ENCODE results near the gene TGFB2.

Gene TGFB2

DNA sequence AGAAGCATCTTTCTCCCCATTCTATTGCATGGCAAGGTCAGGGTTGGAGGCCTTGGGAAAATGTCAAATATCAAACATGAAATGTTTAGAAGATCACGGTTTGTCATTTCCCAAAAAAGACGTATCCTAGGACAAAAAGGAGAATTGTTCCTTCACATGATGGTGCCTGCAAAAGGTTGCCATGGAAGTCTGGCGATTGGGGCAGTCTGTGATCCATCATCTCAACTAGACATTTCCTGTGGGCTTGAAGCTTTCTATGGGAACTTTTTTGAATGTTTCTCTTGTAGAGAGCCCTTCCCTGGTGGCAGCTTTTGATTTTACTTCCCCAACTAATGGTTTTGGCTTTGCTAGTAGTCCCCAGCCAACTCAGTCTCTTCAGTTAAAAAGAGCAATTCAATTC is 106.3 kb downstream of the TGFB2 start:
- Histone ChIP-seq H3K4me3 (ENCODE audit: low read length in 2 of 2) (no peak overlapping the region), H3K27ac (ENCODE audit: low read depth in 2 of 2, low read length in 2 of 2) (no peak overlapping the region), H3K36me3 (ENCODE audit: control insufficient read depth in 2 of 2, insufficient read depth in 2 of 2, low read length in 2 of 2) (no peaks in the 10 kb centered on the region), H3K9me3 (ENCODE audit: control insufficient read depth in 2 of 2, low read length in 2 of 2) (no peaks in the 10 kb centered on the region), H3K27me3 (ENCODE audit: control insufficient read depth in 2 of 2, insufficient read depth in 2 of 2, low read length in 2 of 2) (no peaks in the 10 kb centered on the region), H3K9ac (ENCODE audit: low read depth in 1 of 2, low read length in 2 of 2) (no peak overlapping the region), H3K4me1 (ENCODE audit: control insufficient read depth in 2 of 2, insufficient read depth in 2 of 2, low read length in 2 of 2) (no peaks in the 10 kb centered on the region)

DNA sequence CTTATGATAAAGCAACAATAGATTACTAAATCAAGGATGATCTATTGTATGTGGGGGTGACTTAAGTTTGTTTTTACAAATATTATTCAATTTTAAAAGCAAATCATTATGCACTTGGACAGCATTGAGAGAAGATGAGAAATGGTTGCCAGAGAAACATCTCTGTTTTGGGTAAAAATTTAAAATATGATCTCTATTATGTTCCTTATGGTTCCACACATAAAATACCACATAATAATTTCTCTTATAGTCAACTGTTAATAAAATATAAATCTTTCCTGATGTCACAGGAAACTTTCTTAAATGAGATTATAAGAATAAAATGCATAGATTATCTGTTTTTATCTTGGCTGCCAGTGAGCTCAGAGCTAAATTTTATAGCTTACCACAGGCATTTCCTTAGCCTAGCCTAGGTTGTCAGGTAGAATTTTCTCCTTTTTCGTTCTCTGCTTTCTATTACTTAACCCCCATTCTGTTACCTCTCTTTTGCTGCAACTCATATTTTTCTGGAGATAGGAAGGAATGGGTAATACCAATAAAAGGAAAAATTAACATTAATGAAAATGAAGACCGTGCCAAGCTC is 109.7 kb downstream of the TGFB2 start:
- Histone ChIP-seq H3K4me1 (ENCODE audit: control insufficient read depth in 2 of 2, insufficient read depth in 2 of 2, low read length in 2 of 2) (peaks cover 0 to 2% of the 10 kb centered on the region in 2 donors), H3K36me3 (ENCODE audit: control insufficient read depth in 2 of 2, insufficient read depth in 2 of 2, low read length in 2 of 2) (no peaks in the 10 kb centered on the region), H3K27me3 (ENCODE audit: control insufficient read depth in 2 of 2, insufficient read depth in 2 of 2, low read length in 2 of 2) (no peaks in the 10 kb centered on the region), H3K27ac (ENCODE audit: low read depth in 2 of 2, low read length in 2 of 2) (no peak overlapping the region), H3K9me3 (ENCODE audit: control insufficient read depth in 2 of 2, low read length in 2 of 2) (no peaks in the 10 kb centered on the region), H3K9ac (ENCODE audit: low read depth in 1 of 2, low read length in 2 of 2) (no peak overlapping the region), H3K4me3 (ENCODE audit: low read length in 2 of 2) (no peak overlapping the region)

DNA sequence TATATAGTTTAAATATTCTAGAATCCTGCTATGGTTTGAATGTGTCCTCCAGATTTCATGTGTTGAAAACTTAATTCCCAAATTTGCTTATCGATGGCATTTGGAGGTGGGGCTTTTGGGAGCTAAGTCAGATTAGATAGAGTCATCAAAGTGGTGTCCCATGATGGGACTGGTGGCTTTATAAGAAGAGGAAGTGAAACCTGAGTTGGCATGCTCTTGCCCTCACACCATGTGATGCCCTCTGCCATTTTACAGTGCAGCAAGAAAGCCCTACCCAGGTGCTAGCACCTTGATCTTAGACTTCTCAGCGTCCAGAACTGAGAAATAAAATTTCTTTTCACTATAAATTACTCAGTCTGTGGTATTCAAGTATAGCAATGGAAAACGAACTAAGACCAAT is 111.3 kb downstream of the TGFB2 start:
- peaks cover 0 to 6% of the 10 kb centered on the region in 2 donors for H3K4me1 ChIP-seq (ENCODE audit: control insufficient read depth in 2 of 2, insufficient read depth in 2 of 2, low read length in 2 of 2)
- H3K9me3 ChIP-seq (ENCODE audit: control insufficient read depth in 2 of 2, low read length in 2 of 2), result no peaks in the 10 kb centered on the region
- no peak overlapping the region for H3K4me3 ChIP-seq (ENCODE audit: low read length in 2 of 2)
- no peaks in the 10 kb centered on the region for H3K27me3 ChIP-seq (ENCODE audit: control insufficient read depth in 2 of 2, insufficient read depth in 2 of 2, low read length in 2 of 2)
- no peaks in the 10 kb centered on the region for H3K36me3 ChIP-seq (ENCODE audit: control insufficient read depth in 2 of 2, insufficient read depth in 2 of 2, low read length in 2 of 2)
- no peak overlapping the region for H3K27ac ChIP-seq (ENCODE audit: low read depth in 2 of 2, low read length in 2 of 2)
- H3K9ac ChIP-seq (ENCODE audit: low read depth in 1 of 2, low read length in 2 of 2), result no peak overlapping the region

DNA sequence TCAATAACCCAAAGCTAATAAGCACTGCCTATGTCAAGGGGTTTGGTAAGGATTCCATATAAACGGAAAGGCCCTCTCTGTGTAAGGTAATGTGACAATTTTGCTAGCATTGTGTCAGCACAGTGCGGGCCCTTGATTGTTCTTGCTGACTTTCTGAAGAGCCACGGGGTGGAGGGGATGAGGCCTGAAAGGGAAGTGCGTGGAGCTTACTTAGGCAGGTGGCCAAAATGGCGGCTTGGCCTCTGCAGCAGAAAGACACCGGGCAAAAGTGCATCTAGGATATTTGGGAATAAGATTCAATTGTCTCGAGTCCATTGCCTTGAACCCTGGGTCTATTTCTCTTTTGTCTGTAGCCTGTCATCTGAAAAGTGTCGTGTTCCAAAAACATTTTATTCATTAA is 114.3 kb downstream of the TGFB2 start:
- no peak overlapping the region for H3K9ac ChIP-seq (ENCODE audit: low read depth in 1 of 2, low read length in 2 of 2)
- no peaks in the 10 kb centered on the region for H3K36me3 ChIP-seq (ENCODE audit: control insufficient read depth in 2 of 2, insufficient read depth in 2 of 2, low read length in 2 of 2)
- no peak overlapping the region for H3K4me3 ChIP-seq (ENCODE audit: low read length in 2 of 2)
- peaks cover 0 to 6% of the 10 kb centered on the region in 2 donors for H3K4me1 ChIP-seq (ENCODE audit: control insufficient read depth in 2 of 2, insufficient read depth in 2 of 2, low read length in 2 of 2)
- H3K27ac ChIP-seq (ENCODE audit: low read depth in 2 of 2, low read length in 2 of 2), result no peak overlapping the region
- H3K9me3 ChIP-seq (ENCODE audit: control insufficient read depth in 2 of 2, low read length in 2 of 2), result no peaks in the 10 kb centered on the region
- H3K27me3 ChIP-seq (ENCODE audit: control insufficient read depth in 2 of 2, insufficient read depth in 2 of 2, low read length in 2 of 2), result no peaks in the 10 kb centered on the region

DNA sequence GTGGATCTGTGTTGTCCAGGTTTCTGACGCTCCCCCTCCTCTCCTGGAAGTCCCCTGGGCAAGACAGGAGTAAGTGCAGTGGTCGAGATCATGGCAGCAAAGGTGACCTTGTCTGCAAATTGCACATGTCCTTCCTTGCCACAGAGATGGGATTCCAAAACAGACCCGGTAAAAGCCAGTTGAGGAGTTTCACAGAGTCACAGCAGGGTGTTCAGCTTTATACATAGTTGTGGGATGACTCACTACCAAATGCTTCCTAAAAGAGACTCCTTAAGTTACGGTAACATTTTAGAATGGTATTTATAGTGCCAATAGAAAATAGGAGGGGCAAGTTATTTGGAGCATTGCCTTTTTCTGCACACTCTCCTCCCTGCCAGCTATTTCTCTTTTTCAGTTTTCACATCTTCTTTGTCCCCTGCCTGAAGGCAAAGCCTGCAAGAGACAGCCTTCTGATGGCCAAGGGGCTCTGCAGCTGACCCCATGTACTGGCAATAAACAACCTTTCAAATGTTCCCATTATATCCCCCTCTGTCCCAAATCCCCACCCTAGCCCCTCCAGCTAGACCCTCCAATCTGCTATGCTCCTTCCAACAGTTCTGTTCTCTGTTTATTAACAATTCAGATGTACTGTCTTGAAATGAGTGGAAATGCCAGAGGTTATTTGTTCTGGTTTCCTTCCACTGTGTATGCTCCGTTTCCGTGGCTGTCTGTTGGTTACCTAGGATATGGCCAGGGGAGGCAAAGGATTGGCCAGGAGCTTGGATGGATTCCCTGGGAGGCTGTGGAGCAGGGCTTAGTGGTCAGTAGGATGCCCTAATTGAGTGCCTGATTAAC is 115.0 kb downstream of the TGFB2 start:
- no peak overlapping the region for H3K4me3 ChIP-seq (ENCODE audit: low read length in 2 of 2)
- no peaks in the 10 kb centered on the region for H3K36me3 ChIP-seq (ENCODE audit: control insufficient read depth in 2 of 2, insufficient read depth in 2 of 2, low read length in 2 of 2)
- peaks cover 0 to 6% of the 10 kb centered on the region in 2 donors for H3K4me1 ChIP-seq (ENCODE audit: control insufficient read depth in 2 of 2, insufficient read depth in 2 of 2, low read length in 2 of 2)
- H3K9ac ChIP-seq (ENCODE audit: low read depth in 1 of 2, low read length in 2 of 2), result no peak overlapping the region
- no peak overlapping the region for H3K27ac ChIP-seq (ENCODE audit: low read depth in 2 of 2, low read length in 2 of 2)
- H3K9me3 ChIP-seq (ENCODE audit: control insufficient read depth in 2 of 2, low read length in 2 of 2), result no peaks in the 10 kb centered on the region
- no peaks in the 10 kb centered on the region for H3K27me3 ChIP-seq (ENCODE audit: control insufficient read depth in 2 of 2, insufficient read depth in 2 of 2, low read length in 2 of 2)

DNA sequence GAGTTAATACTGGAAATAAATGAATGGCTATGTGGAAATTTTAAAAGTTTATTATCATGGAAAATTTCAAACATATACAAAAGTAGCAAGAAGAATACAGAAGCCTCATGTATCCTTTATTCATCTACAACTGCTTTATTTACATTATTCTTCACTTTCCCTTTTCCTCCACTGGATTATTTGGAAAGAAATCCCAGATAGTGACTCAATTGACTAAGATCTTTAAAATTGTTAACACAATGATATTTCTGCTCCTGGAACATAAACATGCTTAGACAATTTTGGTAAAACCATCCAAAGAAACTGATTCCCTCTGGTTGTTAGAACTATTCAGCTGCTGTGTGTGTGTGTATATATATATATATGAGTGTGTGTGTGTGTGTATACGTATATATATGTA is 116.2 kb downstream of the TGFB2 start:
- Histone ChIP-seq H3K9ac (ENCODE audit: low read depth in 1 of 2, low read length in 2 of 2) (no peak overlapping the region), H3K4me1 (ENCODE audit: control insufficient read depth in 2 of 2, insufficient read depth in 2 of 2, low read length in 2 of 2) (peaks cover 0 to 6% of the 10 kb centered on the region in 2 donors), H3K27me3 (ENCODE audit: control insufficient read depth in 2 of 2, insufficient read depth in 2 of 2, low read length in 2 of 2) (no peaks in the 10 kb centered on the region), H3K27ac (ENCODE audit: low read depth in 2 of 2, low read length in 2 of 2) (no peak overlapping the region), H3K36me3 (ENCODE audit: control insufficient read depth in 2 of 2, insufficient read depth in 2 of 2, low read length in 2 of 2) (no peaks in the 10 kb centered on the region), H3K4me3 (ENCODE audit: low read length in 2 of 2) (no peak overlapping the region), H3K9me3 (ENCODE audit: control insufficient read depth in 2 of 2, low read length in 2 of 2) (no peaks in the 10 kb centered on the region)

DNA sequence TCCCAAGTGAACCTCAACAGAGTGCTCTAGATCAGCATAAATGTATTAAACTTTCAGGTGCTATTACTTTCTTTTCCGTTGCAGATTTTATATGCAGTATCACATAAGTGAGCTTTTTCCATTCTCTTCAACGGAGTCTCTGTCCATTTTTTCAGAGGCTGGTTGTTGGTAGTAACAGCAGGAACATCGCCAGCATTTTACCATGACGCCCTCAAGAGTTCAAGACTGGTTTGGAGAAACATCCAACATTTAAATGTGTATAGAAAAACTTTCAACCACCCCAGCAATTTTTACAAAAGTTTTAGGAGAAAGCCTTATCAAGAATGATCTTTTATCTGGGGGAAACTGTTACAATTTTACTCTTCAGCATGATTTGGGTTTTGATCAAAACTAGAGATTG is 117.0 kb downstream of the TGFB2 start:
- H3K9me3 ChIP-seq (ENCODE audit: control insufficient read depth in 2 of 2, low read length in 2 of 2), result no peaks in the 10 kb centered on the region
- H3K27me3 ChIP-seq (ENCODE audit: control insufficient read depth in 2 of 2, insufficient read depth in 2 of 2, low read length in 2 of 2), result no peaks in the 10 kb centered on the region
- H3K4me3 ChIP-seq (ENCODE audit: low read length in 2 of 2), result no peak overlapping the region
- H3K9ac ChIP-seq (ENCODE audit: low read depth in 1 of 2, low read length in 2 of 2), result no peak overlapping the region
- no peak overlapping the region for H3K27ac ChIP-seq (ENCODE audit: low read depth in 2 of 2, low read length in 2 of 2)
- no peaks in the 10 kb centered on the region for H3K36me3 ChIP-seq (ENCODE audit: control insufficient read depth in 2 of 2, insufficient read depth in 2 of 2, low read length in 2 of 2)
- H3K4me1 ChIP-seq (ENCODE audit: control insufficient read depth in 2 of 2, insufficient read depth in 2 of 2, low read length in 2 of 2), result peaks cover 0 to 6% of the 10 kb centered on the region in 2 donors

DNA sequence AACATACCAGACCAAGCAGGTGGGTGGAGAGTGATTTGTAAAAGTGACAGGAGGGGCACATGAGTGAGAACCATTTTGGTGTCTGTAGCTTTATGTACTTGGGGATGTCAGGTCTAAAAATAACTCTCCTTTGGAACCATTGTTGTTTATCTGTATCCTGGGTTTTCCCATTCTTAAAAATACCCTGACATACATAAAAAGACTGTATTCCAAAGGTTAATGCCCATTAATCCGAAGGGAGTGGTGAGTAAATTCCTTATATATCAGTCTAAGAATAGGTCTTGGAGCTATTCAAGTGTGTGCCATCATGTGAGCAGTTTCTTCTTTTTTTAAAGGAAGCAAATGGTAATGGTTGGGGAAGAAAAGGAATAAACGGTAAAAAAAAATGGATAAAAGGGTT is 117.5 kb downstream of the TGFB2 start:
- Histone ChIP-seq H3K4me3 (ENCODE audit: low read length in 2 of 2) (no peak overlapping the region), H3K9ac (ENCODE audit: low read depth in 1 of 2, low read length in 2 of 2) (no peak overlapping the region), H3K9me3 (ENCODE audit: control insufficient read depth in 2 of 2, low read length in 2 of 2) (no peaks in the 10 kb centered on the region), H3K27me3 (ENCODE audit: control insufficient read depth in 2 of 2, insufficient read depth in 2 of 2, low read length in 2 of 2) (no peaks in the 10 kb centered on the region), H3K27ac (ENCODE audit: low read depth in 2 of 2, low read length in 2 of 2) (no peak overlapping the region), H3K36me3 (ENCODE audit: control insufficient read depth in 2 of 2, insufficient read depth in 2 of 2, low read length in 2 of 2) (no peaks in the 10 kb centered on the region), H3K4me1 (ENCODE audit: control insufficient read depth in 2 of 2, insufficient read depth in 2 of 2, low read length in 2 of 2) (peaks cover 0 to 6% of the 10 kb centered on the region in 2 donors)

DNA sequence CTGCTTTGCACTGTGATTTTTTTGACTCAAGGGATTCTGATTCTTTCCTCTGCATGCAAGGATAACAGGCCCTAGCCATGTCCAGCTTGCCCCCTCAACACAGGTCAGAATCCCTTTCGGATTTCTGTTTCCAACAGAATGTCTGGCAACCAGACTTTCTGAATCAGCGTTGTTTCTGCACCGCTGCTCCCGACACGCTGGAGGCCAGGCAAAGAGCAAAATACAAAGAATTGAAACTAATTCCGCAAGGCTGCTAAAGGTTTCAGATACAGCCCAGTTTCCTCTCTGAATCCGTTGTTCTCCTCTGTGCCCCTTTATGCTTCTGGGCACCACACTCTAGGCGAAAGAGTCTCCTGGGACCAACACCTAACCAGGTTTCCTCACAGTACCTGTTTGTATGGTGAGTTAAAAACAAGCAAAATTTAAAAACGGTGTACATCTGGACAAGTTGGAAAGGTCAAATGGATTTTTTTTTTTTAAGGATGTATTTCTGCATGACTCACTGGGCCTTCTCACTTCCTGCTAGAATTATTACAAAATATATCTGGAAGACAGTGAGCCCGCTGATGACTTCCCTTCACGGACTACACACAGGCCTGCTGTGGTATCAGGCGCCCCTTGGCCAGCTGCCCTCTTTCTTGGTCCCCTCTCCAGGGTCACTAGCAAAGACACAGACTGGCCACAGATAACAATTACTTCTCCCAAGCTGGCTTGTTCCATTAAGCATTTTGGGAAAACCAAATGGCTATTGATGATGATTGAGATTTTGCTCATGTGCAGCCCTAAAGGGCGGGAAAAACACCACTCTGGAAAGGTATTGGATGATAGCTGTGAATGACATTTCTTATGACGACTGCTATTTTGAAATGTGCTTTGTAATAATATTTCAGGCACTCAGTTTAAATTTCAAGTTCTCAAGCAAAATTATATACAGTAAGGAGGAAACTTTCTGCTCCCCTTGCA is 118.3 kb downstream of the TGFB2 start:
- peak overlapping the region in 1 of 2 donors; percentile 27 for H3K27ac ChIP-seq (ENCODE audit: low read depth in 2 of 2, low read length in 2 of 2)
- H3K27me3 ChIP-seq (ENCODE audit: control insufficient read depth in 2 of 2, insufficient read depth in 2 of 2, low read length in 2 of 2), result no peaks in the 10 kb centered on the region
- H3K4me3 ChIP-seq (ENCODE audit: low read length in 2 of 2), result no peak overlapping the region
- H3K4me1 ChIP-seq (ENCODE audit: control insufficient read depth in 2 of 2, insufficient read depth in 2 of 2, low read length in 2 of 2), result peaks cover 0 to 6% of the 10 kb centered on the region in 2 donors
- H3K36me3 ChIP-seq (ENCODE audit: control insufficient read depth in 2 of 2, insufficient read depth in 2 of 2, low read length in 2 of 2), result no peaks in the 10 kb centered on the region
- no peak overlapping the region for H3K9ac ChIP-seq (ENCODE audit: low read depth in 1 of 2, low read length in 2 of 2)
- no peaks in the 10 kb centered on the region for H3K9me3 ChIP-seq (ENCODE audit: control insufficient read depth in 2 of 2, low read length in 2 of 2)

DNA sequence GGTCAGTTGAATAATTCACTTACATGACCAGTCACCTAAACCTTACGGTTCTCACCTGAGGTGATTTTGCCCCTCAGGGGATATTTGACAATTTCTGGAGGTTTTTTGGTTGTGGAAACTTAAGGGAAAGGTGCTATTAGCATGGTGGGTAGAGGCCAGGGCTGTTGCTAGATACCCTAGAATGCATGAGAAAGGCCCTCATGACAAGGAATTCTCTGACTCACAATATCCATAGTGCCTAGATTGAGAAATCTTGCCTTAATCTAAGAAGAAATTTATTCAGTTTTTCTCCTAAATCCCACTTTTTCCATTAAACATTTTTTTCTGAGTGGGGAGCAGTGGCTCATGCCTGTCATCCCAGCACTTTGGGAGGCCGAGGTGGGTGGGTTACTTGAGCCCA is 119.7 kb downstream of the TGFB2 start:
- Histone ChIP-seq H3K4me3 (ENCODE audit: low read length in 2 of 2) (no peak overlapping the region), H3K27me3 (ENCODE audit: control insufficient read depth in 2 of 2, insufficient read depth in 2 of 2, low read length in 2 of 2) (no peaks in the 10 kb centered on the region), H3K9me3 (ENCODE audit: control insufficient read depth in 2 of 2, low read length in 2 of 2) (no peaks in the 10 kb centered on the region), H3K36me3 (ENCODE audit: control insufficient read depth in 2 of 2, insufficient read depth in 2 of 2, low read length in 2 of 2) (no peaks in the 10 kb centered on the region), H3K9ac (ENCODE audit: low read depth in 1 of 2, low read length in 2 of 2) (no peak overlapping the region), H3K4me1 (ENCODE audit: control insufficient read depth in 2 of 2, insufficient read depth in 2 of 2, low read length in 2 of 2) (peaks cover 0 to 3% of the 10 kb centered on the region in 2 donors), H3K27ac (ENCODE audit: low read depth in 2 of 2, low read length in 2 of 2) (no peak overlapping the region)

Measured in mucosa of rectum (tissue), 2 donors.